MM.1S (cell line): ENCODE data around the gene CABP7.

ENCODE experiments used
- DNase-seq: peaks from one replicate; pipeline ENCODE4 v3.0.0-alpha.2; 2015
- H2AFZ ChIP-seq: fragments of 300-600 bp; sonication (generic); 2 replicates; pipeline ENCODE4 v1.6.0; 2016; ENCODE audit warnings: antibody characterized with exemption, low read length
- H3F3A ChIP-seq: fragments of 300-600 bp; sonication (generic); 2 replicates; pipeline ENCODE4 v1.6.1; 2016; ENCODE audit warnings: mild to moderate bottlenecking, antibody characterized with exemption, low read length, moderate library complexity, mixed read lengths; ENCODE audit not compliant: insufficient read depth
- H3K27ac ChIP-seq: fragments of 300-600 bp; sonication (generic); 2 replicates; pipeline ENCODE4 v1.5.1; 2016; ENCODE audit warnings: mild to moderate bottlenecking, low read length
- H3K27me3 ChIP-seq: fragments of 300-600 bp; sonication (generic); replicated peaks from 2 replicates; pipeline ENCODE4 v1.6.0; 2016; ENCODE audit warnings: low read length; ENCODE audit not compliant: insufficient read depth
- H3K36me3 ChIP-seq: fragments of 300-600 bp; sonication (generic); replicated peaks from 2 replicates; pipeline ENCODE4 v1.6.1; 2016; ENCODE audit warnings: mild to moderate bottlenecking, low read length, mixed read lengths; ENCODE audit not compliant: insufficient read depth
- H3K4me1 ChIP-seq: fragments of 300-600 bp; sonication (generic); 2 replicates; pipeline ENCODE4 v1.6.1; 2016; ENCODE audit warnings: low read length, mixed read lengths
- H3K4me2 ChIP-seq: fragments of 300-600 bp; sonication (generic); 2 replicates; pipeline ENCODE4 v1.6.0; 2016; ENCODE audit warnings: low read depth, low read length
- H3K4me3 ChIP-seq: fragments of 300-600 bp; sonication (generic); 2 replicates; pipeline ENCODE4 v1.5.1; 2016; ENCODE audit warnings: low read length, mixed read lengths
- H3K79me2 ChIP-seq: fragments of 300-600 bp; sonication (generic); 2 replicates; pipeline ENCODE4 v1.6.1; 2016; ENCODE audit warnings: mixed run types, low read length, mixed read lengths
- H3K9ac ChIP-seq: fragments of 300-600 bp; sonication (generic); 2 replicates; pipeline ENCODE4 v1.6.1; 2016; ENCODE audit warnings: low read length, mixed read lengths
- H3K9me2 ChIP-seq: fragments of 300-600 bp; sonication (generic); replicated peaks from 2 replicates; pipeline ENCODE4 v1.6.1; 2016; ENCODE audit warnings: mild to moderate bottlenecking, low read length, mixed read lengths; ENCODE audit not compliant: insufficient read depth
- H3K9me3 ChIP-seq: fragments of 300-600 bp; sonication (generic); replicated peaks from 2 replicates; pipeline ENCODE4 v1.6.1; 2016; ENCODE audit warnings: mild to moderate bottlenecking, low read length, mixed read lengths; ENCODE audit not compliant: insufficient read depth
- H4K20me1 ChIP-seq: fragments of 300-600 bp; sonication (generic); 2 replicates; pipeline ENCODE4 v1.6.1; 2016; ENCODE audit warnings: mild to moderate bottlenecking, low read length, moderate library complexity, mixed read lengths; ENCODE audit not compliant: insufficient read depth
- EZH2 ChIP-seq: fragments of 300-600 bp; sonication (generic); optimal IDR thresholded peaks from 2 replicates; pipeline ENCODE3; 2017; ENCODE audit warnings: low read depth, mild to moderate bottlenecking, antibody characterized with exemption, low read length, mixed read lengths
- EZH2phosphoT487 ChIP-seq: fragments of 300-600 bp; sonication (generic); IDR thresholded peaks from 2 replicates; pipeline ENCODE4 v1.6.1; 2018; ENCODE audit warnings: antibody characterized with exemption, low read length
- TF ChIP-seq, protein P1 (sequence below): fragments of 300-600 bp; sonication (generic); IDR thresholded peaks from 2 replicates; pipeline ENCODE4 v1.5.1; 2016; ENCODE audit warnings: antibody characterized with exemption, low read length, mixed read lengths

CABP7 gene

DNA sequence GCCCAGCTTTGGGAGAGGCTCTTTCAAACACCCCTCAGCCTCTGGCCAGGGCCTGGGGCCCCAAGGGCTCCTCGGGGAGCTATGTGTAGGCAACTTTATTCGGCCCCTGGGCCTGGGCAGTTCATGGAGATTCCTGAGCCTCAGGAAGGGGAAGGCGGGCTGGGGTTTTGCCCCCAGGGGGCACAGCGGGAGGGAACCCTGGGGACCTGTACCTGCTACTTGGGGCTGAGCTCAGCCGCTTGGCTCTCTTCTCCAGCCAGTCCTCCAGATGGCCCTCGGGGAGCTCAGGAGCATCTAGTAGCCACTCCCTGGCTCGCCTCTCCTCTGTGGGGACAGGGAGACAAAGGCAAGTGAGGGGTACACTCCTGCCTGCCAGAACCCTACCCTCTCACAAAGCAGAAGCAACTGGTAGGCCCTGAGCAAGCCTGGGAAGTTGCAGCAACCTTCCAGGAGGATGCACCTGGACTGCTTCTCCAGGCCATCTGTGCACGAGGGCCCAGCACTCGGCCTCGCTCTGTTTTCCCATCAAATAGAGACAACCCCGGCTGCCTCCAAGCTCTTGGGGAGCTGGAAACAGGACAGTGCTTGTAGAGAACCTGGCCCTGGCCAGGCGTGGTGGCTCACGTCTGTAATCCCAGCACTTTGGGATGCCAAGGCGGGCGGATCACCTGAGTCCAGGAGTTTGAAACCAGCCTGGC lies 18.5 kb downstream of the CABP7 start:
- H3K9me3 ChIP-seq, result no peaks in the 10 kb centered on the region
- no peaks in the 10 kb centered on the region for H3F3A ChIP-seq
- no peak overlapping the region for H3K9ac ChIP-seq
- no peak overlapping the region for H3K27ac ChIP-seq
- no peaks in the 10 kb centered on the region for H3K27me3 ChIP-seq
- no peaks in the 10 kb centered on the region for H3K4me1 ChIP-seq
- TF ChIP-seq EZH2phosphoT487, result no peak
- TF ChIP-seq, protein P1, sequence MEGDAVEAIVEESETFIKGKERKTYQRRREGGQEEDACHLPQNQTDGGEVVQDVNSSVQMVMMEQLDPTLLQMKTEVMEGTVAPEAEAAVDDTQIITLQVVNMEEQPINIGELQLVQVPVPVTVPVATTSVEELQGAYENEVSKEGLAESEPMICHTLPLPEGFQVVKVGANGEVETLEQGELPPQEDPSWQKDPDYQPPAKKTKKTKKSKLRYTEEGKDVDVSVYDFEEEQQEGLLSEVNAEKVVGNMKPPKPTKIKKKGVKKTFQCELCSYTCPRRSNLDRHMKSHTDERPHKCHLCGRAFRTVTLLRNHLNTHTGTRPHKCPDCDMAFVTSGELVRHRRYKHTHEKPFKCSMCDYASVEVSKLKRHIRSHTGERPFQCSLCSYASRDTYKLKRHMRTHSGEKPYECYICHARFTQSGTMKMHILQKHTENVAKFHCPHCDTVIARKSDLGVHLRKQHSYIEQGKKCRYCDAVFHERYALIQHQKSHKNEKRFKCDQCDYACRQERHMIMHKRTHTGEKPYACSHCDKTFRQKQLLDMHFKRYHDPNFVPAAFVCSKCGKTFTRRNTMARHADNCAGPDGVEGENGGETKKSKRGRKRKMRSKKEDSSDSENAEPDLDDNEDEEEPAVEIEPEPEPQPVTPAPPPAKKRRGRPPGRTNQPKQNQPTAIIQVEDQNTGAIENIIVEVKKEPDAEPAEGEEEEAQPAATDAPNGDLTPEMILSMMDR, result no peak
- no peak for TF ChIP-seq EZH2
- H3K9me2 ChIP-seq, result no peaks in the 10 kb centered on the region
- no peak overlapping the region for H3K4me2 ChIP-seq
- no peaks in the 10 kb centered on the region for H4K20me1 ChIP-seq
- no peaks in the 10 kb centered on the region for H3K79me2 ChIP-seq
- H3K4me3 ChIP-seq, result no peak overlapping the region
- no peak for DNase-seq
- H3K36me3 ChIP-seq, result no peaks in the 10 kb centered on the region
- no peak overlapping the region for H2AFZ ChIP-seq

DNA sequence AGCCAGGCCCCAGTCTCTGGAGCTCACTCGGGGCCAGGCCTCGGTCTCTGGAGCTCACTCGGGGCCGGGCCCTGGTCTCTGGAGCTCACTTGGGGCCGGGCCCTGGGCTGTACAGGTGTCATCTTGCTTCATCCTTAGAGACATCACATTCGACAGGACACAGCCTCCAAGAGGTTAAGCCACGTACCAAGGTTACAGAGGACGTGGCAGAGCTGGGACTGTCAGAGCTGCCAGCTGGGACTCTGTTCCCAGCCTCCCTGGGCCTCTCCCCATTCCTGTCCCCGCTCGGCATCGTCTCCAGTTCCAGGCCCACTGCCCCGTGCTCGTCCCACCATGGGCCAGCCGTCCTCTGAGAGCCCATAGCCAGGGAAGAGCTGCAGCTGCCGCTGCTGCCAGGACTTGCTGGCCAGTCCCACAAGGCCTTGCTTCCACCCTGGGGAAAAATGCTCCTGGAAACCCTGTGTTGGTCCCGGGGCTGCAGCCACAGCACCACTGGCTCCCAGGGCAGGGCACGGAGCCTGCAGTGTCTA lies 19.6 kb downstream of the CABP7 start:
- Histone ChIP-seq H2AFZ (no peak overlapping the region), H3K27ac (no peak overlapping the region), H3K36me3 (no peaks in the 10 kb centered on the region), H3F3A (no peaks in the 10 kb centered on the region), H3K4me3 (no peak overlapping the region), H3K9me3 (no peaks in the 10 kb centered on the region), H3K9me2 (no peaks in the 10 kb centered on the region), H3K79me2 (no peaks in the 10 kb centered on the region), H3K4me2 (no peak overlapping the region), H3K27me3 (no peaks in the 10 kb centered on the region), H3K4me1 (no peaks in the 10 kb centered on the region), H4K20me1 (no peaks in the 10 kb centered on the region), H3K9ac (no peak overlapping the region)
- no peak for TF ChIP-seq EZH2
- no peak for TF ChIP-seq EZH2phosphoT487
- TF ChIP-seq, protein P1, result no peak
- DNase-seq, result no peak

DNA sequence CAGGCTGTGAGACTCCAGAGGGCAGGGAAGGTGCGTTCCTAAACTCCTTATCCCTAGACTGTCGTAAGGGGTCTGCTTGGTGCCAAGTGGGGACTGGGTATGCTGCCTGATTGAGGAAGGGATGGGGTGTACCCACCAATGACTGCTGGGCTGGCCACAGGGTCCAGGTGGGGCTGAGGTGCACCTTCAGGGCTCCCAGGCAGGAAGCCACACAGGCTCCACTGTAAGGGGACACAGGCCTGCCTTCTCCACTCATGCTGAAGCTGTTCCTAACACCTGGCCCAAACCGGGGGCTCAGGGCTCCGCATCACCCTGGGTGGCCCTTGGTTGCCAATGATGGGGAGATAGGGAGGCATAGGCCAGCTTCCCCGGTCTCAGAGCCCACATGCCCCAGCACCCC lies 20.4 kb downstream of the CABP7 start:
- no peak overlapping the region for H3K4me3 ChIP-seq
- H3K4me1 ChIP-seq, result no peaks in the 10 kb centered on the region
- H4K20me1 ChIP-seq, result no peaks in the 10 kb centered on the region
- H3K36me3 ChIP-seq, result no peaks in the 10 kb centered on the region
- H2AFZ ChIP-seq, result no peak overlapping the region
- H3F3A ChIP-seq, result no peaks in the 10 kb centered on the region
- no peak for DNase-seq
- TF ChIP-seq EZH2phosphoT487 (no peak), EZH2 (no peak)
- TF ChIP-seq, protein P1, result no peak
- no peaks in the 10 kb centered on the region for H3K9me2 ChIP-seq
- no peak overlapping the region for H3K27ac ChIP-seq
- no peak overlapping the region for H3K4me2 ChIP-seq
- no peaks in the 10 kb centered on the region for H3K27me3 ChIP-seq
- H3K9me3 ChIP-seq, result no peaks in the 10 kb centered on the region
- no peak overlapping the region for H3K9ac ChIP-seq
- no peaks in the 10 kb centered on the region for H3K79me2 ChIP-seq
